ENCODE data around the gene PLCH1.

Gene PLCH1

GRCh38 chr3:155714295-155714718, 30.6 kb downstream of the PLCH1 start:
- no peak overlapping the region for H3K27ac ChIP-seq (ENCODE audit: low read length)
- peaks cover 29% of the 10 kb centered on the region for H3K4me1 ChIP-seq (ENCODE audit: low read length)
- H3K4me2 ChIP-seq (ENCODE audit: low read length), result peak overlapping the region; percentile 37
- TF ChIP-seq CTCF (IDR thresholded peaks at IDR 0.05; ENCODE audit: low read depth, low read length), result no peak
- TF ChIP-seq EZH2phosphoT487 (IDR thresholded peaks at IDR 0.05; ENCODE audit: low read depth), result no peak
- H3K36me3 ChIP-seq (replicated peaks; ENCODE audit: low read depth, low read length), result no peaks in the 10 kb centered on the region
- H3K4me3 ChIP-seq (ENCODE audit: low read length), result no peak overlapping the region; the same call in 1 of the 2 replicates
- no peaks in the 10 kb centered on the region for H4K20me1 ChIP-seq (ENCODE audit: insufficient read depth, low read length)
- H2AFZ ChIP-seq (ENCODE audit: low read depth, low read length), result no peak overlapping the region
- H3K9ac ChIP-seq (ENCODE audit: low read length), result no peak overlapping the region
- H3K9me3 ChIP-seq (ENCODE audit: insufficient read depth, low read length), result no peaks in the 10 kb centered on the region
- peaks cover 7% of the 10 kb centered on the region; the same call in 1 of the 2 replicates for H3K27me3 ChIP-seq (ENCODE audit: low read depth, low read length)
- no peaks in the 10 kb centered on the region for H3K79me2 ChIP-seq (ENCODE audit: low read length)

DNA sequence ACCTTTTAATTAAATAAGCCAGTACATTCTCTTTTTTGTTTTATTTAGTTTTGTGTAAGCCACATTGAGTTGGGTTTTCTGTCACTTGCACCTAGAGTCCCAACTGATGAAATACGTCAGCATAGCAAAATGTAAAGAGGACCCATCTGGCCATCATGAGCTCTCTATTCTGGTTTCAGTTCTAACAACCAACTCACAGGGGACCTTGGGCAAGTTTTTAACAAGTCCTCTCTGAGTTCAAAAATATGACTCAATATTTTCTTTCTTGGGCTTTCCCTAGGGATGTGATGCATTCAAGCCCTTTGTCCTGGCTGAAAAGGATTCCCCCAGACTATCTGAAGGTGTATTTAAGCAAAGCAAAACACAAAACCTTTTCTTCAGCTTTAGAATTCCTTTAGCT, 32.9 kb downstream of the PLCH1 start:
- Histone ChIP-seq H4K20me1 (ENCODE audit: insufficient read depth, low read length) (no peaks in the 10 kb centered on the region), H3K27me3 (ENCODE audit: low read depth, low read length) (peaks cover 7% of the 10 kb centered on the region; the same call in 1 of the 2 replicates), H3K27ac (ENCODE audit: low read length) (peak overlapping the region; percentile 7; the same call in 1 of the 2 replicates), H3K4me2 (ENCODE audit: low read length) (peak overlapping the region; percentile 46), H3K36me3 (replicated peaks; ENCODE audit: low read depth, low read length) (no peaks in the 10 kb centered on the region), H3K9me3 (ENCODE audit: insufficient read depth, low read length) (no peaks in the 10 kb centered on the region), H3K79me2 (ENCODE audit: low read length) (no peaks in the 10 kb centered on the region), H3K9ac (ENCODE audit: low read length) (no peak overlapping the region), H3K4me1 (ENCODE audit: low read length) (peaks cover 29% of the 10 kb centered on the region), H3K4me3 (ENCODE audit: low read length) (no peak overlapping the region), H2AFZ (ENCODE audit: low read depth, low read length) (no peak overlapping the region)
- no peak for TF ChIP-seq EZH2phosphoT487 (IDR thresholded peaks at IDR 0.05; ENCODE audit: low read depth)
- TF ChIP-seq CTCF (IDR thresholded peaks at IDR 0.05; ENCODE audit: low read depth, low read length), result no peak

DNA sequence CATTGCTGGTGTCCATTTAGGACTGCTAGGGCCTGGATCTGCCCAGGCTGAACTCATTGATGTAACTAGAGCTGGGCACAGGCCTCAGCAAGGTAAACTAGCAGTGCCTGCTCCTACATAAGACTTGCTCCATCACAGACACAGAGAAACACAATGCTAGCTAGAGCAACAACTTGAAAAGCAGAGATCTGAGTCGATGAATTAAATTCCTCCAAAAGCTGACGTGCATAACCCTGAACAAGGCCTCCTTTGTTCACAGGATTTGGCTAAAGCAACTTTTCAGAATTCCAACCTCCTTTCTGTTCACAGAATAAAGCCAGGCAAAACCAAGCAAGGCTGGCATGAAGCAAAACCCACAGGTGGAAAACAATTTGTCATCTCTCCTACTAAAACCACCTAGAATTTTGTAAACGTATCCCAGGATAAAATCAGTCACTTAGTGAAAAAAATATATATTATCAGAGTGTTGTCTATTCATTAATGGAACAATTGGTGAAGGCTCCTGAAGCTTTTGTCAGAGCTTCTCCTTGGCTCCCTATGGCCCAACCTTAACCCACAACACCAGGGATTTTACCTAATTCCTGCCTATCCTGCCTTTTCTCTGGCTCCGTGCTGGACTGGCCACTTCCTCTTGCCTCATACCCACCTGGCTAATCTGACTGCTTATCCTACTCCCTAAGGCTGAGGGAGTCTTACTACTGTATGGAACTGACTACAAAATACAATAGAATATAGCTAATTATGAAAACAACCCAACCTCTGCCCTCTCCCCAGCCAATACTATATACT, 39.9 kb downstream of the PLCH1 start:
- H3K27ac ChIP-seq (ENCODE audit: low read length), result no peak overlapping the region
- no peak for TF ChIP-seq CTCF (IDR thresholded peaks at IDR 0.05; ENCODE audit: low read depth, low read length)
- TF ChIP-seq EZH2phosphoT487 (IDR thresholded peaks at IDR 0.05; ENCODE audit: low read depth), result no peak
- H3K79me2 ChIP-seq (ENCODE audit: low read length), result no peaks in the 10 kb centered on the region
- H2AFZ ChIP-seq (ENCODE audit: low read depth, low read length), result no peak overlapping the region
- no peaks in the 10 kb centered on the region for H3K36me3 ChIP-seq (replicated peaks; ENCODE audit: low read depth, low read length)
- 0 out of 2 replicates have a peak, but pooled peaks cover 6% of the 10 kb centered on the region for H3K27me3 ChIP-seq (ENCODE audit: low read depth, low read length)
- no peak overlapping the region for H3K9ac ChIP-seq (ENCODE audit: low read length)
- H3K4me3 ChIP-seq (ENCODE audit: low read length), result no peak overlapping the region
- H3K4me2 ChIP-seq (ENCODE audit: low read length), result no peak overlapping the region
- no peaks in the 10 kb centered on the region for H3K4me1 ChIP-seq (ENCODE audit: low read length)
- H4K20me1 ChIP-seq (ENCODE audit: insufficient read depth, low read length), result no peaks in the 10 kb centered on the region
- no peaks in the 10 kb centered on the region for H3K9me3 ChIP-seq (ENCODE audit: insufficient read depth, low read length)

- Histone ChIP-seq H3K9ac (ENCODE audit: low read length) (no peak overlapping the region), H3K27ac (ENCODE audit: low read length) (no peak overlapping the region), H3K4me1 (ENCODE audit: low read length) (no peaks in the 10 kb centered on the region), H3K4me3 (ENCODE audit: low read length) (no peak overlapping the region), H2AFZ (ENCODE audit: low read depth, low read length) (no peak overlapping the region), H3K36me3 (replicated peaks; ENCODE audit: low read depth, low read length) (no peaks in the 10 kb centered on the region), H3K79me2 (ENCODE audit: low read length) (no peaks in the 10 kb centered on the region), H3K9me3 (ENCODE audit: insufficient read depth, low read length) (no peaks in the 10 kb centered on the region), H3K4me2 (ENCODE audit: low read length) (no peak overlapping the region), H4K20me1 (ENCODE audit: insufficient read depth, low read length) (no peaks in the 10 kb centered on the region), H3K27me3 (ENCODE audit: low read depth, low read length) (0 out of 2 replicates have a peak, but pooled peaks cover 6% of the 10 kb centered on the region)
- TF ChIP-seq CTCF (IDR thresholded peaks at IDR 0.05; ENCODE audit: low read depth, low read length) (no peak), EZH2phosphoT487 (IDR thresholded peaks at IDR 0.05; ENCODE audit: low read depth) (no peak)
Measured at GRCh38 chr3:155704061-155704460, 40.8 kb downstream of the PLCH1 start.
